OCI-LY3 (cell line): ENCODE data around the gene PCDHGB6.

Experiments used
- H2AFZ ChIP-seq: fragments of 200-600, 300-600 bp; shearing (Covaris generic); 2 replicates; pipeline ENCODE4 v1.6.0; 2014; ENCODE audit warnings: antibody characterized with exemption, low read depth, low read length
- H3K27ac ChIP-seq: fragments of 200-600, 300-600 bp; sonication (generic); 2 replicates; pipeline ENCODE4 v1.5.1; 2014; ENCODE audit warnings: mild to moderate bottlenecking, low read length, moderate library complexity, mixed read lengths
- H3K27me3 ChIP-seq: fragments of 200-600, 300-600 bp; sonication (generic); 2 replicates; pipeline ENCODE4 v1.6.1; 2014; ENCODE audit warnings: low read depth, low read length, mixed read lengths
- H3K36me3 ChIP-seq: fragments of 200-600, 300-600 bp; sonication (generic); replicated peaks from 2 replicates; pipeline ENCODE3; 2014; ENCODE audit warnings: low read depth, low read length, mixed read lengths
- H3K4me1 ChIP-seq: fragments of 300-600, 200-600 bp; sonication (generic); 2 replicates; pipeline ENCODE4 v1.6.1; 2014; ENCODE audit warnings: low read length, mixed read lengths
- H3K4me2 ChIP-seq: fragments of 200-600, 300-600 bp; sonication (generic); 2 replicates; pipeline ENCODE4 v1.6.1; 2014; ENCODE audit warnings: low read length, mixed read lengths
- H3K4me3 ChIP-seq: fragments of 300-600, 200-600 bp; sonication (generic); 2 replicates; pipeline ENCODE4 v1.5.1; 2014; ENCODE audit warnings: antibody characterized with exemption, mild to moderate bottlenecking, low read length, moderate library complexity
- H3K79me2 ChIP-seq: fragments of 300-600, 200-600 bp; shearing (Covaris generic); 2 replicates; pipeline ENCODE4 v1.6.1; 2014; ENCODE audit warnings: mild to moderate bottlenecking, low read length, mixed read lengths
- H3K9ac ChIP-seq: fragments of 300-600, 200-600 bp; shearing (Covaris generic); 2 replicates; pipeline ENCODE4 v1.6.0; 2014; ENCODE audit warnings: mild to moderate bottlenecking, low read length, moderate library complexity
- H3K9me3 ChIP-seq: fragments of 200-600, 300-600 bp; shearing (Covaris generic); 2 replicates; pipeline ENCODE4 v1.6.1; 2014; ENCODE audit warnings: low read length, mixed read lengths; ENCODE audit not compliant: insufficient read depth
- H4K20me1 ChIP-seq: fragments of 200-600, 300-600 bp; sonication (generic); 2 replicates; pipeline ENCODE4 v1.6.1; 2016; ENCODE audit warnings: low read length, mixed read lengths; ENCODE audit not compliant: insufficient read depth
- CTCF ChIP-seq: fragments of 200-600, 300-600 bp; sonication (generic); IDR thresholded peaks from 2 replicates; pipeline ENCODE4 v1.5.1; 2014; ENCODE audit warnings: antibody characterized with exemption, low read length, low read depth
- EZH2phosphoT487 ChIP-seq: fragments of 200-600 bp; shearing (Covaris generic); IDR thresholded peaks from 2 replicates; pipeline ENCODE4 v1.6.1; 2018; ENCODE audit warnings: antibody characterized with exemption, mixed run types, low read depth

PCDHGB6 gene

DNA sequence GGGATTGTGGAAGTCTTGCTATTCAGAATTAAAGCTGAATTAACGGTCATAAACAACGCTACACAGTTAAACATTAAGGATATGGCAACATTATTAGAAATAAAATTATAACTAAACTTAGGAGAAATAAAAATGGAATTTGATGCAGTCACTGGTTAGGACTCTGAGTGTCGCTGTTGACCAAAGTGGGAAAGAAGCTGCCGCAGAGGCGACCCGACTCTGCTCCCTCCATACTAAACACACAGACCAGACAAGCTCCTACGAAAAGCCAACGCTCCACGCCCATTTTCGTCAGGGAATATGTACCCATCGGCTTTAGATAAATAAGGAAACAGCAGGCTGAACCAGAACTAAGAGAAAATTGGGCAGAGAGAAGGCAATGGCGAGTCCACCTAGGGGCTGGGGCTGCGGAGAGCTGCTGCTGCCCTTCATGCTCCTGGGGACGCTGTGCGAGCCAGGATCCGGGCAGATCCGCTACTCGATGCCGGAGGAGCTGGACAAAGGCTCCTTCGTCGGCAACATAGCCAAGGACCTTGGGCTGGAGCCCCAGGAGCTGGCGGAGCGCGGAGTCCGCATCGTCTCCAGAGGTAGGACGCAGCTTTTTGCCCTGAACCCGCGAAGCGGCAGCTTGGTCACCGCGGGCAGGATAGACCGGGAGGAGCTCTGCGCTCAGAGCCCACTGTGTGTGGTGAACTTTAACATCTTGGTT lies 43.7 kb upstream of the PCDHGB6 start, which contains the start of gene PCDHGA5:
Gene PCDHGA5, plus strand, starts transcription at position 211 of the 709 bp plus-strand sequence. Its CDS starts 169 bp downstream, at position 380.
- no peaks in the 10 kb centered on the region for H3K36me3 ChIP-seq
- H3K9me3 ChIP-seq = no peaks in the 10 kb centered on the region
- no peaks in the 10 kb centered on the region for H4K20me1 ChIP-seq
- no peak within 1 kb of the TSS for H3K9ac ChIP-seq
- H3K4me2 ChIP-seq = no peak within 1 kb of the TSS
- TF ChIP-seq EZH2phosphoT487 (no peak), CTCF (no peak)
- H3K27ac ChIP-seq = no peak within 1 kb of the TSS
- no peak within 1 kb of the TSS for H3K4me3 ChIP-seq
- no peaks in the 10 kb centered on the region for H3K4me1 ChIP-seq
- no peaks in the 10 kb centered on the region for H3K27me3 ChIP-seq
- no peaks in the 10 kb centered on the region for H3K79me2 ChIP-seq
- H2AFZ ChIP-seq = no peak within 1 kb of the TSS

GRCh38 chr5:141366016-141366896 lies 41.6 kb upstream of the PCDHGB6 start:
- no peak overlapping the region for H3K27ac ChIP-seq
- no peak overlapping the region for H3K9ac ChIP-seq
- H3K4me2 ChIP-seq = no peak overlapping the region
- no peak overlapping the region for H2AFZ ChIP-seq
- TF ChIP-seq EZH2phosphoT487 (no peak), CTCF (no peak)
- no peak overlapping the region for H3K4me3 ChIP-seq
- no peaks in the 10 kb centered on the region for H3K36me3 ChIP-seq
- no peaks in the 10 kb centered on the region for H3K4me1 ChIP-seq
- no peaks in the 10 kb centered on the region for H3K9me3 ChIP-seq
- no peaks in the 10 kb centered on the region for H4K20me1 ChIP-seq
- no peaks in the 10 kb centered on the region for H3K27me3 ChIP-seq
- no peaks in the 10 kb centered on the region for H3K79me2 ChIP-seq

- Histone ChIP-seq H3K27me3 (no peaks in the 10 kb centered on the region), H3K4me2 (peak within 1 kb of the TSS; percentile 77), H3K79me2 (no peaks in the 10 kb centered on the region), H3K36me3 (no peaks in the 10 kb centered on the region), H3K4me1 (no peaks in the 10 kb centered on the region), H3K27ac (no peak within 1 kb of the TSS), H4K20me1 (no peaks in the 10 kb centered on the region), H2AFZ (peak within 1 kb of the TSS; percentile 91), H3K9ac (peak within 1 kb of the TSS; percentile 57), H3K9me3 (no peaks in the 10 kb centered on the region), H3K4me3 (peak within 1 kb of the TSS; percentile 76)
- TF ChIP-seq EZH2phosphoT487 = no peak
- peak; percentile 52 for TF ChIP-seq CTCF
Measured at GRCh38 chr5:141369994-141370848, 37.6 kb upstream of the PCDHGB6 start, which contains the start of gene PCDHGB3. Gene PCDHGB3 (plus strand): TSS chr5:141370242. CDS start chr5:141370395, 153 bp downstream.
